Measurements from ENCODE around the gene CCDC179. TPM values are rescaled to one million over a fixed set of nuclear protein-coding genes. Genes with fewer than 3 reads are reported as not detected.

The CCDC179 gene
- total RNA-seq, 3 donors from 2014 or later = not detected

DNA sequence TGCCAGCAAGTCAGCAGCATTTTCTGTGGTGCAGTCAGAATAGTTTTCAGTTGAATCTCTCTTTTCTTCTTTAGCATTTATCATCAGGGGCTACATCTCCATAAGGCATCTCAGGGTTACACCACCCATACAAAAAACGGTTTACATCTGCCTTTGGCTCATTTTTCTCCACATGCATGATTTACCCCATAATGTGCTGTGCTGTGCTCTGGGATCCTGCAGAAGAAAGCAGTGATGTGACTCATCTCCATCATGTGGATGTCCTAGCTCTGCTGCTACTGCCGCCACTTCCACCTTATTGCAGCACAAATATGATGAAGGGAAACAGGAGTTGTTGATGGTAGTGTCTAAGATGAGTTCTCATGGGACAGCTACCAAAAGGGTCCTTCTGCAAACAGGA, 30.0 kb upstream of the CCDC179 start:
- DNase-seq (ENCODE audit: low spot score in 2 of 2) = no peak
- no peaks in the 10 kb centered on the region for H3K27me3 ChIP-seq
- H3K9me3 ChIP-seq = no peaks in the 10 kb centered on the region
- H3K27ac ChIP-seq = no peak overlapping the region
- no peaks in the 10 kb centered on the region for H3K4me1 ChIP-seq
- H3K36me3 ChIP-seq = no peaks in the 10 kb centered on the region
- no peak overlapping the region for H3K4me3 ChIP-seq
- intact Hi-C loops (cut with DNase I; ENCODE audit: low total_unique reads) = no loop called here
- TF ChIP-seq POLR2AphosphoS5 (IDR thresholded peaks at IDR 0.05) (no peak), POLR2A (IDR thresholded peaks at IDR 0.05) (no peak)
- TF ChIP-seq, protein P1, sequence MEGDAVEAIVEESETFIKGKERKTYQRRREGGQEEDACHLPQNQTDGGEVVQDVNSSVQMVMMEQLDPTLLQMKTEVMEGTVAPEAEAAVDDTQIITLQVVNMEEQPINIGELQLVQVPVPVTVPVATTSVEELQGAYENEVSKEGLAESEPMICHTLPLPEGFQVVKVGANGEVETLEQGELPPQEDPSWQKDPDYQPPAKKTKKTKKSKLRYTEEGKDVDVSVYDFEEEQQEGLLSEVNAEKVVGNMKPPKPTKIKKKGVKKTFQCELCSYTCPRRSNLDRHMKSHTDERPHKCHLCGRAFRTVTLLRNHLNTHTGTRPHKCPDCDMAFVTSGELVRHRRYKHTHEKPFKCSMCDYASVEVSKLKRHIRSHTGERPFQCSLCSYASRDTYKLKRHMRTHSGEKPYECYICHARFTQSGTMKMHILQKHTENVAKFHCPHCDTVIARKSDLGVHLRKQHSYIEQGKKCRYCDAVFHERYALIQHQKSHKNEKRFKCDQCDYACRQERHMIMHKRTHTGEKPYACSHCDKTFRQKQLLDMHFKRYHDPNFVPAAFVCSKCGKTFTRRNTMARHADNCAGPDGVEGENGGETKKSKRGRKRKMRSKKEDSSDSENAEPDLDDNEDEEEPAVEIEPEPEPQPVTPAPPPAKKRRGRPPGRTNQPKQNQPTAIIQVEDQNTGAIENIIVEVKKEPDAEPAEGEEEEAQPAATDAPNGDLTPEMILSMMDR (IDR thresholded peaks at IDR 0.05) = no peak

DNA sequence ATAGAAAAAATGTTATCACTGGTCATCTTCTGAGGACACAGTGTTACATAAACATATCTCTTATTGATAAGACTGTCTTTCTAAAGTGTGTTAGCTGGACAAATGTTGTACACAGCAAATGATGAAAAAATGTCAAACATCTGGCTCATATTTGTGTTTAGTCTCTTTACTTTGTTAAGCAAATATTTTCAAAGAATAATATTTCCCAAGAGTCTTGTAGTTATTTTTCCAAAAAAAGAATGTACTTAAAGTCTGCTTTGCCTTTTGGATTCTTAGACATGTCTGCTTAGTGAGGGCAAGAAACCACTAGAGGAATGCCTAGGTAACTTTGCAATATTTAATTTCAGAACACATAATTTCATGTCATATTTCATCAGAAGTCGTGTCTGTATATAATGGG, 23.9 kb upstream of the CCDC179 start:
- TF ChIP-seq POLR2AphosphoS5 (IDR thresholded peaks at IDR 0.05) = no peak
- no peak for TF ChIP-seq POLR2A (IDR thresholded peaks at IDR 0.05)
- TF ChIP-seq, protein P1 (IDR thresholded peaks at IDR 0.05) = no peak
- no peak for DNase-seq (ENCODE audit: low spot score in 2 of 2)
- no peaks in the 10 kb centered on the region for H3K36me3 ChIP-seq
- no peaks in the 10 kb centered on the region for H3K9me3 ChIP-seq
- H3K27ac ChIP-seq = no peak overlapping the region
- intact Hi-C loops (cut with DNase I; ENCODE audit: low total_unique reads) = no loop called here
- H3K27me3 ChIP-seq = no peaks in the 10 kb centered on the region
- no peaks in the 10 kb centered on the region for H3K4me1 ChIP-seq
- H3K4me3 ChIP-seq = no peak overlapping the region

DNA sequence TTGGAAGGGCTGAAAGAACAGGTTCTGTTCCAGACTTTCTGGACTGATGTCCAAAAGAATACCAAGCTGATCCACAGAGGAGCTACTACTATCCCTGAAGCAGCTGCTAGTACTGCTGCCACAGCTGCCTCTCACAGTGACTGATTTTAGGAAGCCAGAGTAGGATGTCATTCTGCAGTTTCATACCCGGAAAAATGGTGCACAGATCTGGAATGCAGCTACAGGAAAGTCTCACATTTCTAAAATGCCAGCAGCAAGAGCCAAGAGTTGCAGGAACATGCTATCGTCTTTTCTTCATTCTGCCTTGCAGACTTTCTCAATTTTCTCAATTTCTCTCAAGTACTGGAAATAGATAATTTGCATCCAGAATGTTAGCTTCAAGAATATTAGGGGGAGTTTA, 19.4 kb upstream of the CCDC179 start:
- H3K4me1 ChIP-seq = no peaks in the 10 kb centered on the region
- no peak for DNase-seq (ENCODE audit: low spot score in 2 of 2)
- no peaks in the 10 kb centered on the region for H3K9me3 ChIP-seq
- TF ChIP-seq, protein P1 (IDR thresholded peaks at IDR 0.05) = no peak
- TF ChIP-seq POLR2AphosphoS5 (IDR thresholded peaks at IDR 0.05) (no peak), POLR2A (IDR thresholded peaks at IDR 0.05) (no peak)
- intact Hi-C loops (cut with DNase I; ENCODE audit: low total_unique reads) = no loop called here
- no peaks in the 10 kb centered on the region for H3K36me3 ChIP-seq
- no peak overlapping the region for H3K27ac ChIP-seq
- H3K4me3 ChIP-seq = no peak overlapping the region
- no peaks in the 10 kb centered on the region for H3K27me3 ChIP-seq

DNA sequence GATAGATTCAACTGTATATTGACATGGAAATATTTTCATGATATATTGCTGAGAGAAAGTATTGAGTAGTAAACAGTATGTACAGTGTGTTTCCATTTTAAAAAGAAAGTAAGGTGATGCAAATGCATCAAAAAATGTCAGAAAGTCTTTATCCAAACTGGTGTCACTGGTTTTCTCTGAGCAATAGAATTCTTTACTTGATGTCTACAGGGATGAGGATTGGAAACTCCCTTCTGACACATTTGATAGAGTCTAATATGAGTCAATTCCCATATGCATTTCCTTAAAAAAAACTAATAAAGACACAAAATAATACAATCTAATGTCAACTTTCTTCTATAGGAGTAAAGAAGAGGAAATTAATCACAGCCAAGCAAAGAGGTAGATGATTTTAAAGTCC, 18.3 kb upstream of the CCDC179 start:
- Histone ChIP-seq H3K27ac (no peak overlapping the region), H3K4me1 (no peaks in the 10 kb centered on the region), H3K4me3 (no peak overlapping the region), H3K9me3 (no peaks in the 10 kb centered on the region), H3K27me3 (no peaks in the 10 kb centered on the region), H3K36me3 (no peaks in the 10 kb centered on the region)
- intact Hi-C loops (cut with DNase I; ENCODE audit: low total_unique reads) = no loop called here
- TF ChIP-seq POLR2A (IDR thresholded peaks at IDR 0.05) (no peak), POLR2AphosphoS5 (IDR thresholded peaks at IDR 0.05) (no peak)
- TF ChIP-seq, protein P1 (IDR thresholded peaks at IDR 0.05) = no peak
- DNase-seq (ENCODE audit: low spot score in 2 of 2) = no peak

DNA sequence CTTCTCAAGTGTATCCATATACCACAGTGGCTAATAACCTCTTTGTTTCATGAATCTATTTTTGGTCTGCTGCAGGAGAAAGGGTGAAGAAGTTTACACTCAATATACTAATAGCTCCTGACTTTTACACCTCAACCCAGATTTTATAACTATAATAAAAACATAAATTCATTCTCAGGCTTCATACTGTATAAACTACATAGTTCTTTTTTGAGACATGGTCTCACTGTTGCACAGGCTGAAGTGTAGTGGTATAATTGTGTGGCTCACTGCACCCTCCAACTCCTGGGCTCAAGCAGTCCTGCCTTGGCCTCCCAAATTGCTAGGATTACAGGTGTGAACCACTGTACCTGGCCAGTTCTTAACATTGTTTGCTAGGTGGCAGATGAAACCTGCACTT, 17.8 kb upstream of the CCDC179 start:
- Histone ChIP-seq H3K9me3 (no peaks in the 10 kb centered on the region), H3K27ac (no peak overlapping the region), H3K4me3 (no peak overlapping the region), H3K27me3 (no peaks in the 10 kb centered on the region), H3K4me1 (no peaks in the 10 kb centered on the region), H3K36me3 (no peaks in the 10 kb centered on the region)
- no peak for DNase-seq (ENCODE audit: low spot score in 2 of 2)
- intact Hi-C loops (cut with DNase I; ENCODE audit: low total_unique reads) = no loop called here
- TF ChIP-seq POLR2A (IDR thresholded peaks at IDR 0.05) (no peak), POLR2AphosphoS5 (IDR thresholded peaks at IDR 0.05) (no peak)
- TF ChIP-seq, protein P1 (IDR thresholded peaks at IDR 0.05) = no peak

Data from breast epithelium (tissue), 4 donors.